ENCODE data around the gene DNAJC28.
"Not testable (repeated sequence)": the region's sequence is repeated elsewhere in the genome, so short reads cannot be mapped to it uniquely, and the experiment has no call there.

Gene DNAJC28

GRCh38 chr21:33477066-33477465 lies 14.4 kb downstream of the DNAJC28 start:
- H3K4me3 ChIP-seq (replicated peaks; ENCODE audit: low read depth, low read length) = no peak overlapping the region
- DNase-seq (ENCODE audit: extremely low read depth, low read depth) = no peak
- TF ChIP-seq CTCF (IDR thresholded peaks at IDR 0.05; ENCODE audit: low read depth, low read length, missing control alignments) = no peak

GRCh38 chr21:33473344-33473743 lies 18.2 kb downstream of the DNAJC28 start:
- H3K4me3 ChIP-seq (replicated peaks; ENCODE audit: low read depth, low read length) = no peak overlapping the region
- no peak for DNase-seq (ENCODE audit: extremely low read depth, low read depth)
- no peak for TF ChIP-seq CTCF (IDR thresholded peaks at IDR 0.05; ENCODE audit: low read depth, low read length, missing control alignments)

- H3K4me3 ChIP-seq (replicated peaks; ENCODE audit: low read depth, low read length) = no peak overlapping the region
- no peak for TF ChIP-seq CTCF (IDR thresholded peaks at IDR 0.05; ENCODE audit: low read depth, low read length, missing control alignments)
- no peak for DNase-seq (ENCODE audit: extremely low read depth, low read depth)
Observed at GRCh38 chr21:33470701-33471100, 20.8 kb downstream of the DNAJC28 start.

- H3K4me3 ChIP-seq (replicated peaks; ENCODE audit: low read depth, low read length); DNase-seq (ENCODE audit: extremely low read depth, low read depth): not testable (repeated sequence)
Observed at GRCh38 chr21:33469183-33469582, 22.3 kb downstream of the DNAJC28 start.

- DNase-seq (ENCODE audit: extremely low read depth, low read depth) = no peak
- TF ChIP-seq CTCF (IDR thresholded peaks at IDR 0.05; ENCODE audit: low read depth, low read length, missing control alignments) = no peak
- H3K4me3 ChIP-seq (replicated peaks; ENCODE audit: low read depth, low read length) = no peak overlapping the region
Observed at GRCh38 chr21:33461538-33462250, 29.8 kb downstream of the DNAJC28 start.

- no peak for DNase-seq (ENCODE audit: extremely low read depth, low read depth)
- TF ChIP-seq CTCF (IDR thresholded peaks at IDR 0.05; ENCODE audit: low read depth, low read length, missing control alignments) = no peak
- no peak overlapping the region for H3K4me3 ChIP-seq (replicated peaks; ENCODE audit: low read depth, low read length)
Observed at GRCh38 chr21:33458861-33459260, 32.7 kb downstream of the DNAJC28 start.

- DNase-seq (ENCODE audit: extremely low read depth, low read depth) = no peak
- TF ChIP-seq CTCF (IDR thresholded peaks at IDR 0.05; ENCODE audit: low read depth, low read length, missing control alignments) = no peak
- H3K4me3 ChIP-seq (replicated peaks; ENCODE audit: low read depth, low read length) = no peak overlapping the region
Observed at GRCh38 chr21:33455686-33456446, 35.6 kb downstream of the DNAJC28 start.

All from HFF-Myc (cell line).